HG03520 (cell line): ENCODE results near the gene OTUD4.

Experiments used
- ATAC-seq: cut with Tn5 transposase; IDR thresholded peaks from one replicate; pipeline ENCODE4 v1.9.1; 2021; ENCODE audit warnings: mild to moderate bottlenecking, moderate library complexity; ENCODE audit not compliant: unreplicated experiment

OTUD4 gene

GRCh38 chr4:145130130-145130529, 50.3 kb downstream of the OTUD4 start:
- ATAC-seq = no peak

GRCh38 chr4:145125396-145125795, 55.0 kb downstream of the OTUD4 start:
- ATAC-seq = no peak

GRCh38 chr4:145108128-145108527, 72.3 kb downstream of the OTUD4 start:
- no peak for ATAC-seq

GRCh38 chr4:145107126-145107525, 73.3 kb downstream of the OTUD4 start:
- no peak for ATAC-seq

GRCh38 chr4:145103496-145103895, 76.9 kb downstream of the OTUD4 start:
- ATAC-seq = no peak

- ATAC-seq = no peak
These were observed 77.8 kb downstream of the OTUD4 start for GRCh38 chr4:145102619-145103018.

- ATAC-seq = no peak
These were observed 79.3 kb downstream of the OTUD4 start for GRCh38 chr4:145101091-145101490.

- no peak for ATAC-seq
These were observed 80.7 kb downstream of the OTUD4 start for GRCh38 chr4:145099653-145100052.

GRCh38 chr4:145098675-145099037, 81.7 kb downstream of the OTUD4 start:
- peak; percentile 19 for ATAC-seq

GRCh38 chr4:145097821-145098674, 82.3 kb downstream of the OTUD4 start, which contains the start of the genes ABCE1 and ANAPC10:
TSS of gene ABCE1 (plus strand) at chr4:145098311. CDS start at chr4:145104413, 6,102 bp downstream.
TSS of gene ANAPC10 (minus strand) at chr4:145098196. CDS start at chr4:145096099, 2,097 bp downstream.
- ATAC-seq = peak; percentile 75

GRCh38 chr4:145097331-145097820, 83.0 kb downstream of the OTUD4 start:
- peak; percentile 3 for ATAC-seq

GRCh38 chr4:145093638-145094037, 86.8 kb downstream of the OTUD4 start:
- ATAC-seq = no peak

- no peak for ATAC-seq
These were observed 90.0 kb downstream of the OTUD4 start for GRCh38 chr4:145090380-145090779.

- ATAC-seq = no peak
These were observed 96.3 kb downstream of the OTUD4 start for GRCh38 chr4:145083891-145084605.
